H1 (cell line): ENCODE measurements around the gene ZCCHC3. TPM values are rescaled to one million over a fixed set of nuclear protein-coding genes. Genes with fewer than 3 reads are reported as not detected.

Source experiments
- CTCF ChIA-PET: fragments of 300-600 bp; sonication (Branson Sonifier 250); formaldehyde crosslinking; loops from one replicate; lab custom pipeline; 2021; ENCODE audit not compliant: partially characterized antibody; lab: Charles Lee
- POLR2A ChIA-PET: fragments of 300-600 bp; sonication (Branson Sonifier 250); formaldehyde crosslinking; loops from one replicate; lab custom pipeline; 2021; ENCODE audit warnings: inconsistent platforms; ENCODE audit not compliant: partially characterized antibody; lab: Charles Lee
- DNase-seq, 2 experiments: peaks; one replicate each; pipeline versions ENCODE4 v3.0.0 to v3.0.0-alpha.2; 2010 to 2022; ENCODE audit warnings: low spot score in 2 of 2, low read depth in 1 of 2, mixed read lengths in 1 of 2
- FAIRE-seq: peaks from 2 replicates; lab custom pipeline; 2011; peaks lifted over from hg19 to GRCh38; lab: Jason Lieb, UNC
- H2AFZ ChIP-seq: 2 replicates; pipeline ENCODE4 v1.8.1; 2012; ENCODE audit warnings: low read length, inconsistent platforms
- H2AK5ac ChIP-seq: 2 replicates; pipeline ENCODE4 v1.6.1; 2013; ENCODE audit warnings: low read depth, low read length
- H2BK120ac ChIP-seq: replicated peaks from 2 replicates; pipeline ENCODE3; 2013; ENCODE audit warnings: low read depth, low read length, inconsistent platforms
- H2BK12ac ChIP-seq: 2 replicates; pipeline ENCODE4 v1.6.1; 2013; ENCODE audit warnings: low read depth, low read length
- H2BK15ac ChIP-seq: 2 replicates; pipeline ENCODE4 v1.6.1; 2013; ENCODE audit warnings: low read length
- H2BK20ac ChIP-seq: 2 replicates; pipeline ENCODE4 v1.6.1; 2013; ENCODE audit warnings: low read length
- H2BK5ac ChIP-seq: 2 replicates; pipeline ENCODE4 v1.6.1; 2013; ENCODE audit warnings: low read depth, low read length
- H3K14ac ChIP-seq: 2 replicates; pipeline ENCODE4 v1.6.1; 2013; ENCODE audit warnings: inconsistent platforms; ENCODE audit not compliant: insufficient read length
- H3K18ac ChIP-seq: 2 replicates; pipeline ENCODE4 v1.6.1; 2013; ENCODE audit warnings: low read length; ENCODE audit errors: extremely low read depth
- H3K23ac ChIP-seq: 2 replicates; pipeline ENCODE4 v1.6.1; 2013; ENCODE audit warnings: inconsistent platforms; ENCODE audit not compliant: insufficient read length
- H3K23me2 ChIP-seq: 2 replicates; pipeline ENCODE4 v1.6.1; 2013; ENCODE audit warnings: low read depth, low read length
- H3K27ac ChIP-seq: 2 replicates; pipeline ENCODE4 v1.6.1; 2011; ENCODE audit warnings: low read depth, low read length, inconsistent platforms
- H3K27me3 ChIP-seq, 4 experiments: replicated peaks in 1 of 4; 1 replicate in 1 of 4; 2 replicates in 3 of 4; pipeline versions ENCODE4 v1.6.1 to v1.8.1; 2011 to 2013; ENCODE audit warnings: low read length in 3 of 4, mild to moderate bottlenecking in 3 of 4, inconsistent platforms in 2 of 4, mixed read lengths in 2 of 4, moderate library complexity in 1 of 4; ENCODE audit not compliant: control insufficient read depth in 3 of 4, insufficient read depth in 3 of 4; ENCODE audit errors: extremely low read depth in 1 of 4
- H3K36me3 ChIP-seq, 4 experiments: 2 replicates each; pipeline versions ENCODE4 v1.6.1 to v1.8.1; 2011 to 2013; ENCODE audit warnings: mild to moderate bottlenecking in 4 of 4, low read length in 3 of 4, moderate library complexity in 2 of 4, control low read depth in 1 of 4, inconsistent platforms in 1 of 4; ENCODE audit not compliant: insufficient read depth in 4 of 4, control insufficient read depth in 2 of 4
- H3K4ac ChIP-seq: replicated peaks from 2 replicates; pipeline ENCODE3; 2013; ENCODE audit warnings: low read length, low read depth, mixed read lengths, inconsistent platforms; ENCODE audit not compliant: insufficient read length
- H3K4me1 ChIP-seq, 4 experiments: replicated peaks in 1 of 4; 1 replicate in 1 of 4; 2 replicates in 3 of 4; pipeline versions ENCODE4 v1.6.1 to v1.8.1; 2011 to 2013; ENCODE audit warnings: low read length in 3 of 4, inconsistent platforms in 2 of 4, mixed read lengths in 1 of 4; ENCODE audit not compliant: insufficient read depth in 4 of 4, control insufficient read depth in 3 of 4
- H3K4me2 ChIP-seq, 2 experiments: 2 replicates each; pipeline versions ENCODE4 v1.6.1 to v1.8.1; 2011 to 2013; ENCODE audit warnings: low read depth in 2 of 2, low read length in 2 of 2, control low read depth in 1 of 2, inconsistent platforms in 1 of 2, mild to moderate bottlenecking in 1 of 2; ENCODE audit not compliant: insufficient read depth in 1 of 2
- H3K4me3 ChIP-seq, 4 experiments: fragments of 200-600, 300-600 bp in 1 of 4; sonication (generic), shearing (Covaris generic), sonication (Bioruptor Twin) in 1 of 4; 2 replicates each; pipeline versions ENCODE4 v1.5.1 to v1.8.1; 2011 to 2016; ENCODE audit warnings: low read length in 4 of 4, low read depth in 3 of 4, control low read depth in 2 of 4, inconsistent platforms in 2 of 4, mild to moderate bottlenecking in 2 of 4, mixed read lengths in 1 of 4, moderate library complexity in 1 of 4; ENCODE audit not compliant: insufficient read depth in 2 of 4; ENCODE audit errors: extremely low read depth in 1 of 4
- H3K56ac ChIP-seq: replicated peaks from 2 replicates; pipeline ENCODE3; 2013; ENCODE audit warnings: low read depth, mild to moderate bottlenecking, mixed read lengths, low read length, inconsistent platforms; ENCODE audit not compliant: insufficient read length
- H3K79me1 ChIP-seq: 2 replicates; pipeline ENCODE4 v1.6.1; 2013; ENCODE audit warnings: low read depth, low read length, control low read depth
- H3K79me2 ChIP-seq, 2 experiments: 2 replicates each; pipeline versions ENCODE4 v1.6.1 to v1.8.1; 2012 to 2013; ENCODE audit warnings: low read length in 2 of 2, mild to moderate bottlenecking in 2 of 2, inconsistent platforms in 1 of 2; ENCODE audit not compliant: insufficient read depth in 2 of 2, control insufficient read depth in 1 of 2
- H3K9ac ChIP-seq, 4 experiments: replicated peaks in 1 of 4; 1 replicate in 1 of 4; 2 replicates in 3 of 4; pipeline versions ENCODE4 v1.6.1 to v1.8.1; 2011 to 2013; ENCODE audit warnings: low read depth in 3 of 4, low read length in 3 of 4, control low read depth in 2 of 4, mild to moderate bottlenecking in 2 of 4, moderate library complexity in 2 of 4, inconsistent platforms in 1 of 4; ENCODE audit errors: extremely low read depth in 1 of 4
- H3K9me3 ChIP-seq, 2 experiments: 2 replicates each; pipeline versions ENCODE4 v1.6.1 to v1.8.1; 2012 to 2013; ENCODE audit warnings: mild to moderate bottlenecking in 2 of 2, moderate library complexity in 2 of 2, control low read depth in 1 of 2, inconsistent platforms in 1 of 2, low read depth in 1 of 2, low read length in 1 of 2, mixed read lengths in 1 of 2; ENCODE audit not compliant: insufficient read depth in 2 of 2
- H4K20me1 ChIP-seq, 2 experiments: replicated peaks in 1 of 2; 2 replicates each; pipeline versions ENCODE3 to v1.8.1; 2011 to 2013; ENCODE audit warnings: inconsistent platforms in 2 of 2, low read length in 2 of 2, mild to moderate bottlenecking in 1 of 2; ENCODE audit not compliant: insufficient read depth in 2 of 2, control insufficient read depth in 1 of 2
- H4K5ac ChIP-seq: 2 replicates; pipeline ENCODE4 v1.6.1; 2013; ENCODE audit warnings: low read length, low read depth, mixed read lengths, inconsistent platforms; ENCODE audit not compliant: insufficient read length
- H4K8ac ChIP-seq: 2 replicates; pipeline ENCODE4 v1.8.0; 2013; ENCODE audit warnings: mild to moderate bottlenecking, moderate library complexity, low read length, inconsistent platforms; ENCODE audit not compliant: insufficient read depth; ENCODE audit errors: extremely low read depth
- H4K91ac ChIP-seq: replicated peaks from 2 replicates; pipeline ENCODE3; 2013; ENCODE audit warnings: low read length, mixed read lengths, inconsistent platforms; ENCODE audit not compliant: insufficient read length
- ATF3 ChIP-seq: IDR thresholded peaks from 2 replicates; pipeline ENCODE4 v1.6.1; 2011; ENCODE audit warnings: low read depth, mild to moderate bottlenecking, low read length; ENCODE audit not compliant: insufficient read depth
- BRCA1 ChIP-seq: IDR thresholded peaks from 2 replicates; pipeline ENCODE4 v1.6.1; 2012; ENCODE audit warnings: low read depth, low read length, improper control_type of control experiment
- EZH2 ChIP-seq: fragments of 200-600 bp; sonication (generic); IDR thresholded peaks from 2 replicates; pipeline ENCODE4 v1.7.1; 2012; ENCODE audit warnings: low read depth, mild to moderate bottlenecking, moderate library complexity, low read length, inconsistent platforms; ENCODE audit not compliant: severe bottlenecking
- HDAC2 ChIP-seq, 2 experiments: fragments of 300-600 bp in 1 of 2; sonication (generic) in 1 of 2; IDR thresholded peaks; 2 replicates each; pipeline ENCODE4 v1.6.1; 2011 to 2012; ENCODE audit warnings: low read depth in 2 of 2, low read length in 2 of 2, mild to moderate bottlenecking in 2 of 2, moderate library complexity in 2 of 2, borderline replicate concordance in 1 of 2, inconsistent platforms in 1 of 2
- JUN ChIP-seq: IDR thresholded peaks from 2 replicates; pipeline ENCODE4 v1.6.1; 2011; ENCODE audit warnings: low read depth, mild to moderate bottlenecking, improper control_type of control experiment, low read length
- SUZ12 ChIP-seq: fragments of 200-600 bp; sonication (generic); IDR thresholded peaks from 2 replicates; pipeline ENCODE4 v1.6.1; 2012; ENCODE audit warnings: mild to moderate bottlenecking, inconsistent platforms, low read length, moderate library complexity, mixed read lengths
- YY1 ChIP-seq: IDR thresholded peaks from 2 replicates; pipeline ENCODE4 v1.6.1; 2011; ENCODE audit warnings: low read depth, mild to moderate bottlenecking, low read length
- WGBS, 2 experiments: shearing (Covaris generic) in 1 of 2; methylation state at CpG; one replicate each; pipeline versions ENCODE4 v1.1.6 to v1.1.7; 2013 to 2015; ENCODE audit warnings: low lambda C conversion rate in 2 of 2, mixed read lengths in 2 of 2, inconsistent platforms in 1 of 2, low coverage in 1 of 2, missing lambda C conversion rate in 1 of 2; ENCODE audit not compliant: insufficient replicate concordance in 2 of 2, insufficient coverage in 1 of 2, insufficient read length in 1 of 2; ENCODE audit errors: extremely low coverage in 1 of 2, missing lambda C conversion rate in 1 of 2; 5-methylcytosine and 5-hydroxymethylcytosine counted together
- polyA plus RNA-seq, 7 experiments: library from polyadenylated mRNA; depleted of rRNA in 3 of 7; stranded (reverse) in 5 of 7; unstranded in 2 of 7; fragments of >200 nt in 5 of 7; fragments of 200-250 nt in 2 of 7; gene quantifications; 1 replicate in 5 of 7; 2 replicates in 1 of 7; 4 replicates in 1 of 7; pipeline versions ENCODE4 v1.2.1 to v1.2.3, GENCODE V29; 2011 to 2013; ENCODE audit warnings: missing spikeins in 2 of 7, mixed read lengths in 2 of 7
- total RNA-seq: library from RNA; stranded (reverse); fragmentation: NEBNext Ultra II Directional; extraction: Animal tissue kit (Norgen Biotek cat#: 25700); gene quantifications from 2 replicates; pipeline ENCODE4 v1.2.1, GENCODE V29; 2021
- TF ChIP-seq, protein P1 (sequence below): IDR thresholded peaks from 2 replicates; pipeline ENCODE4 v1.6.1; 2012; ENCODE audit warnings: inconsistent platforms

ZCCHC3 gene
- total and polyA plus RNA-seq, 2 of the 8 experiments (the other 6 are each of a cell fraction or from before 2014, with no cell fraction given): 33.7 to 52.4 TPM

- no peaks in the 10 kb centered on the region for H3K79me2 ChIP-seq
- CTCF ChIA-PET: interaction anchor here (0.6 to 7.5 kb wide), 26 partner anchors 8 to 170 kb away, joined by 3 to 63 read pairs (median 4); partner anchors contain the start of genes DEFB132 and SOX12
- peaks cover 0 to 2% of the 10 kb centered on the region in 2 experiments for H4K20me1 ChIP-seq
- DNase-seq (peak; percentile 84 to 99), FAIRE-seq (no peak)
- WGBS, 2 experiments: 23 to 100% methylated on average over 1 to 42 of the region's 43 CpGs
- no peak overlapping the region for H2BK15ac ChIP-seq
- H3K18ac ChIP-seq: peak overlapping the region; percentile 91
- no peak overlapping the region for H3K56ac ChIP-seq
- peak overlapping the region; percentile 23 to 77; a peak in 3 of 4 replicates for H3K4me2 ChIP-seq
- H2BK5ac ChIP-seq: no peak overlapping the region
- no peak overlapping the region for H3K27ac ChIP-seq
- no peaks in the 10 kb centered on the region for H3K79me1 ChIP-seq
- no peaks in the 10 kb centered on the region for H3K9me3 ChIP-seq
- POLR2A ChIA-PET: interaction anchor here (0.8 to 5.5 kb wide), 11 partner anchors 9 to 80 kb away, joined by 3 to 21 read pairs (median 6); partner anchors contain the start of genes DEFB132, NRSN2 and SOX12
- H3K36me3 ChIP-seq: no peaks in the 10 kb centered on the region; a peak in 1 of 8 replicates
- 0 out of 7 replicates have a peak, but pooled peaks cover 0 to 2% (median 0%) of the 10 kb centered on the region in 4 experiments for H3K4me1 ChIP-seq
- H3K4me3 ChIP-seq: peak overlapping the region; percentile 4 to 53 (median 31); a peak in 6 of 8 replicates
- peak overlapping the region; percentile 86 for H4K91ac ChIP-seq
- no peak overlapping the region for H2BK120ac ChIP-seq
- H2AK5ac ChIP-seq: no peak overlapping the region
- no peak overlapping the region for H3K4ac ChIP-seq
- H3K23ac ChIP-seq: no peak overlapping the region
- H3K14ac ChIP-seq: no peak overlapping the region
- peak overlapping the region; percentile 96 for H4K8ac ChIP-seq
- H2AFZ ChIP-seq: peak overlapping the region; percentile 75
- H2BK20ac ChIP-seq: no peak overlapping the region
- H3K23me2 ChIP-seq: no peaks in the 10 kb centered on the region; the same call in 1 of the 2 replicates
- H3K9ac ChIP-seq: peak overlapping the region in 2 of 4 experiments; percentile 27 to 44; a peak in 4 of 7 replicates
- peak overlapping the region; percentile 70 for H4K5ac ChIP-seq
- H3K27me3 ChIP-seq: peaks cover 0 to 26% (median 11%) of the 10 kb centered on the region in 4 experiments; a peak in 6 of 7 replicates
- no peak overlapping the region for H2BK12ac ChIP-seq
- TF ChIP-seq SUZ12: no peak
- TF ChIP-seq EZH2: no peak
- peak; percentile 43; the same call in 1 of the 2 replicates for TF ChIP-seq YY1
- TF ChIP-seq JUN: no peak
- TF ChIP-seq BRCA1: no peak
- TF ChIP-seq, protein P1, sequence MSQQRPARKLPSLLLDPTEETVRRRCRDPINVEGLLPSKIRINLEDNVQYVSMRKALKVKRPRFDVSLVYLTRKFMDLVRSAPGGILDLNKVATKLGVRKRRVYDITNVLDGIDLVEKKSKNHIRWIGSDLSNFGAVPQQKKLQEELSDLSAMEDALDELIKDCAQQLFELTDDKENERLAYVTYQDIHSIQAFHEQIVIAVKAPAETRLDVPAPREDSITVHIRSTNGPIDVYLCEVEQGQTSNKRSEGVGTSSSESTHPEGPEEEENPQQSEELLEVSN: peak; percentile 90
- no peak for TF ChIP-seq HDAC2 (IDR thresholded peaks at IDR 0.05; ENCODE audit: borderline replicate concordance in 1 of 2, low read depth in 2 of 2, low read length in 2 of 2)
- peak; percentile 64; the same call in 1 of the 2 replicates for TF ChIP-seq ATF3
Measured at GRCh38 chr20:266596-267562, 30.5 kb upstream of the ZCCHC3 start.
